Endothelial cell of umbilical vein (primary cell): ENCODE data around the gene MTG1. TPM values are rescaled to one million over a fixed set of nuclear protein-coding genes. Genes with fewer than 3 reads are reported as not detected.
"Not testable (repeated sequence)": the region's sequence is repeated elsewhere in the genome, so short reads cannot be mapped to it uniquely, and the experiment has no call there.

ENCODE experiments used
- BruUV-seq: library from RNA; stranded (reverse); fragments of 400-500 nt; replicated peaks from 2 replicates; lab custom pipeline; 2021; lab: Mats Ljungman, UMichigan
- CTCF ChIA-PET: fragments of 300-600, 350-600 bp; sonication (Branson Sonifier 250); formaldehyde crosslinking; loops from one replicate; lab custom pipeline; 2021; ENCODE audit warnings: antibody characterized with exemption, inconsistent platforms; lab: Charles Lee
- POLR2A ChIA-PET: fragments of 300-600, 350-600 bp; sonication (Branson Sonifier 250); formaldehyde crosslinking; loops from one replicate; lab custom pipeline; 2021; ENCODE audit warnings: antibody characterized with exemption, inconsistent platforms; lab: Charles Lee
- DNase-seq: peaks from one replicate; pipeline ENCODE4 v3.0.0-alpha.2; 2011; ENCODE audit warnings: low read depth, low spot score
- FAIRE-seq: peaks from 2 replicates; lab custom pipeline; 2011; peaks lifted over from hg19 to GRCh38; lab: Jason Lieb, UNC
- H2AFZ ChIP-seq: 2 replicates; pipeline ENCODE4 v1.6.0; 2012; ENCODE audit warnings: low read depth, low read length, control low read depth, inconsistent platforms
- H3K27ac ChIP-seq: 2 replicates; pipeline ENCODE4 v1.5.1; 2011; ENCODE audit warnings: low read depth, mild to moderate bottlenecking, control low read depth, low read length, moderate library complexity; ENCODE audit not compliant: insufficient read depth
- H3K27me3 ChIP-seq, 2 experiments: 2 replicates each; pipeline versions ENCODE4 v1.6.0 to v1.6.1; 2011; ENCODE audit warnings: low read length in 2 of 2, mixed read lengths in 1 of 2; ENCODE audit not compliant: control insufficient read depth in 2 of 2, insufficient read depth in 2 of 2
- H3K36me3 ChIP-seq, 2 experiments: 2 replicates in 1 of 2; 3 replicates in 1 of 2; pipeline ENCODE4 v1.5.1; 2011; ENCODE audit warnings: low read length in 2 of 2, mild to moderate bottlenecking in 1 of 2, moderate library complexity in 1 of 2; ENCODE audit not compliant: control insufficient read depth in 2 of 2, insufficient read depth in 2 of 2; ENCODE audit errors: extremely low read depth in 1 of 2
- H3K4me1 ChIP-seq: 3 replicates; pipeline ENCODE4 v1.5.1; 2011; ENCODE audit warnings: mild to moderate bottlenecking, low read length; ENCODE audit not compliant: control insufficient read depth, insufficient read depth; ENCODE audit errors: extremely low read depth
- H3K4me2 ChIP-seq: 2 replicates; pipeline ENCODE4 v1.6.1; 2011; ENCODE audit warnings: low read length, control low read depth, mixed read lengths; ENCODE audit not compliant: insufficient read depth
- H3K4me3 ChIP-seq, 3 experiments: fragments of 200-600 bp in 1 of 3; sonication (generic), shearing (Covaris generic) in 1 of 3; replicated peaks in 1 of 3; 2 replicates each; pipeline ENCODE4 v1.5.1; 2011 to 2016; ENCODE audit warnings: control low read depth in 3 of 3, low read length in 3 of 3, mild to moderate bottlenecking in 2 of 3, inconsistent platforms in 1 of 3, low read depth in 1 of 3, moderate library complexity in 1 of 3; ENCODE audit not compliant: insufficient read depth in 1 of 3
- H3K79me2 ChIP-seq: 2 replicates; pipeline ENCODE4 v1.6.0; 2012; ENCODE audit warnings: low read length, inconsistent platforms; ENCODE audit not compliant: control insufficient read depth, insufficient read depth
- H3K9ac ChIP-seq: replicated peaks from 2 replicates; pipeline ENCODE3; 2011; ENCODE audit warnings: low read length, control low read depth; ENCODE audit not compliant: insufficient read depth; ENCODE audit errors: extremely low read depth
- H3K9me1 ChIP-seq: replicated peaks from 3 replicates; pipeline ENCODE4 v1.6.0; 2011; ENCODE audit warnings: mild to moderate bottlenecking, low read length; ENCODE audit not compliant: control insufficient read depth, insufficient read depth; ENCODE audit errors: extremely low read depth
- H3K9me3 ChIP-seq: replicated peaks from 2 replicates; pipeline ENCODE4 v1.5.1; 2012; ENCODE audit warnings: low read length, inconsistent platforms; ENCODE audit not compliant: control insufficient read depth, insufficient read depth
- H4K20me1 ChIP-seq: replicated peaks from 2 replicates; pipeline ENCODE3; 2011; ENCODE audit warnings: mild to moderate bottlenecking, low read length; ENCODE audit not compliant: control insufficient read depth, insufficient read depth; ENCODE audit errors: extremely low read depth
- FOS ChIP-seq: IDR thresholded peaks from 2 replicates; pipeline ENCODE4 v1.6.1; 2011; ENCODE audit warnings: mild to moderate bottlenecking, low read length, moderate library complexity, borderline replicate concordance; ENCODE audit not compliant: insufficient read depth
- MYC ChIP-seq: IDR thresholded peaks from one replicate; pipeline ENCODE4 v1.6.1; 2011; ENCODE audit warnings: mild to moderate bottlenecking, low read depth, low read length
- POLR2A ChIP-seq: IDR thresholded peaks from 2 replicates; pipeline ENCODE4 v1.6.1; 2012; ENCODE audit warnings: low read depth, mild to moderate bottlenecking, control low read depth, low read length
- dilution Hi-C: fragments of 300-500 bp; cut with MboI; formaldehyde crosslinking; loops from one replicate; pipeline ENCODE4 v1.15.0; 2019; ENCODE audit warnings: low sequenced_read_pairs; ENCODE audit not compliant: extremely low pct_ligation_motif_present
- intact Hi-C: fragments of 100-400 bp; cut with micrococcal nuclease; formaldehyde crosslinking; loops from one replicate; pipeline ENCODE4 v1.10.0; 2022
- polyA plus RNA-seq, 4 experiments: library from polyadenylated mRNA; depleted of rRNA in 3 of 4; stranded (reverse) in 3 of 4; unstranded in 1 of 4; fragments of >200 nt; gene quantifications; 2 replicates each; pipeline versions ENCODE4 v1.2.1 to v1.2.3, GENCODE V29; 2011 to 2012; ENCODE audit warnings: missing spikeins in 1 of 4
- total RNA-seq: library from RNA; stranded (reverse); gene quantifications from 2 replicates; pipeline ENCODE4 v1.2.3, GENCODE V29; 2021
- TF ChIP-seq, protein P1 (sequence below): IDR thresholded peaks from 2 replicates; pipeline ENCODE4 v1.6.1; 2011; ENCODE audit not compliant: insufficient read depth, insufficient read length

The MTG1 gene
- total and polyA plus RNA-seq, 2 donors (not counting 3 experiments of a cell fraction or from before 2014, with no cell fraction given): 66.5 to 91.6 TPM

GRCh38 chr10:133385214-133385613 lies 8.7 kb upstream of the MTG1 start:
- Histone ChIP-seq H3K9ac (no peak overlapping the region), H3K27me3 (no peaks in the 10 kb centered on the region), H3K79me2 (no peaks in the 10 kb centered on the region), H3K9me3 (no peaks in the 10 kb centered on the region), H2AFZ (no peak overlapping the region), H3K4me2 (no peak overlapping the region), H3K9me1 (no peaks in the 10 kb centered on the region), H3K4me3 (no peak overlapping the region), H3K27ac (no peak overlapping the region), H3K36me3 (no peaks in the 10 kb centered on the region), H3K4me1 (peaks cover 2% of the 10 kb centered on the region), H4K20me1 (no peaks in the 10 kb centered on the region)
- TF ChIP-seq MYC (no peak), FOS (no peak), POLR2A (no peak)
- TF ChIP-seq, protein P1, sequence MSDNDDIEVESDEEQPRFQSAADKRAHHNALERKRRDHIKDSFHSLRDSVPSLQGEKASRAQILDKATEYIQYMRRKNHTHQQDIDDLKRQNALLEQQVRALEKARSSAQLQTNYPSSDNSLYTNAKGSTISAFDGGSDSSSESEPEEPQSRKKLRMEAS: no peak
- CTCF ChIA-PET: no interaction called here
- FAIRE-seq (no peak), DNase-seq (no peak)
- BruUV-seq: no TSS peak
- POLR2A ChIA-PET: no interaction called here
- intact Hi-C loops: no loop called here
- dilution Hi-C loops: no loop called here

- H3K36me3 ChIP-seq, CTCF ChIA-PET, H2AFZ ChIP-seq, H3K79me2 ChIP-seq, H3K9ac ChIP-seq, BruUV-seq, POLR2A ChIA-PET, intact Hi-C loops, H3K4me3 ChIP-seq, H3K27ac ChIP-seq, FAIRE-seq, H3K4me2 ChIP-seq, H3K4me1 ChIP-seq, H4K20me1 ChIP-seq, dilution Hi-C loops, DNase-seq, H3K9me3 ChIP-seq, H3K27me3 ChIP-seq, H3K9me1 ChIP-seq: not testable (repeated sequence)
Measured at GRCh38 chr10:133386951-133387350, 7.0 kb upstream of the MTG1 start.
